Glomerular endothelial cell (primary cell): ENCODE measurements around the gene KREMEN2. TPM values are rescaled to one million over a fixed set of nuclear protein-coding genes. Genes with fewer than 3 reads are reported as not detected.
A peak's percentile ranks its signal among the peaks of the same experiment; 100 is the strongest.
"Not testable (repeated sequence)": the region's sequence is repeated elsewhere in the genome, so short reads cannot be mapped to it uniquely, and the experiment has no call there.

Experiments
- DNase-seq: peaks from one replicate; pipeline ENCODE4 v3.0.0-alpha.2; 2011; ENCODE audit warnings: low read depth, low spot score; ENCODE audit errors: extremely low read depth
- total RNA-seq: library from RNA; depleted of rRNA; stranded (reverse); fragments of >200 nt; gene quantifications from 2 replicates; pipeline ENCODE4 v1.2.3, GENCODE V29; 2015

The KREMEN2 gene, protein sequence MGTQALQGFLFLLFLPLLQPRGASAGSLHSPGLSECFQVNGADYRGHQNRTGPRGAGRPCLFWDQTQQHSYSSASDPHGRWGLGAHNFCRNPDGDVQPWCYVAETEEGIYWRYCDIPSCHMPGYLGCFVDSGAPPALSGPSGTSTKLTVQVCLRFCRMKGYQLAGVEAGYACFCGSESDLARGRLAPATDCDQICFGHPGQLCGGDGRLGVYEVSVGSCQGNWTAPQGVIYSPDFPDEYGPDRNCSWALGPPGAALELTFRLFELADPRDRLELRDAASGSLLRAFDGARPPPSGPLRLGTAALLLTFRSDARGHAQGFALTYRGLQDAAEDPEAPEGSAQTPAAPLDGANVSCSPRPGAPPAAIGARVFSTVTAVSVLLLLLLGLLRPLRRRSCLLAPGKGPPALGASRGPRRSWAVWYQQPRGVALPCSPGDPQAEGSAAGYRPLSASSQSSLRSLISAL
- 0.15 TPM in 1 of 2 replicates, not detected in the other for total RNA-seq

DNA sequence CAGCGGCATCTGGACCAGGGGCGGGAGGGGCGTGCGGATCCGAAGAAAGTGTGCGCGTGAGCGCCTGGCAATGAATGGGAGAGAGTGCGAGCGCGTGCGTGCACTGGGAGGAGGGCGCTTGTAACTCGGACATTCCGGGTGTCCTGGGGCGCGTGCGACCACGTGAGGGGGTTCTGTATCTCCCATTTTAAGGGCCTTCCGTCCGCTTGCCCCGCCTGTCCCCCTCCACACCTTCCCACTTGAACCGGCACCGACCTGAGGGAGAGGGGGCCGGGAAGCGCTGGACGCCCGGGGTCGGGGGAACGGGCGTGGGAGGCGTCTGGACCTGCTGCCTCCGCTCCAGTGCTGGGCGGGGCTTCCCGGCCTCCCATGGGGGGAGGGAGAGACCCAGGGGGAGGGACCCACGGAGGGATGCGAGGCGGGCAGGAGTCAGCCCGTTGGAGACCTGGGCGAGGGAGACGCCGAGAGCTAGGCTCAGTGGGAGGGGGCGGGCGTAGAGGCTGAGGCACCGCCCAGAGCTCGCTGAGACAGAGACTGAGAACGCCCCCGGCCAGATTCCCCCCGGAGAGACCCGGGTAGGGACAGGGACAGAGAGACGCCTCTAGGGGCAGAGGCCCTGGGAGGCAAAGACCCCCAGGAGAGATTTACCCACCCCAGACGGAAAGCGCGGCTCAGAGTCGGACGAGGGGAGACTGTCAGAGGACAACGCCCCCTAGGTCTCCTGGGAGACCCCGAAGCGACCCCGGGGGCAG, at the start of gene KREMEN2:
Gene KREMEN2, plus strand, starts transcription at position 553 of the 752 bp plus-strand sequence. CDS start 246 bp downstream, outside the sequence.
- no peak for DNase-seq

DNA sequence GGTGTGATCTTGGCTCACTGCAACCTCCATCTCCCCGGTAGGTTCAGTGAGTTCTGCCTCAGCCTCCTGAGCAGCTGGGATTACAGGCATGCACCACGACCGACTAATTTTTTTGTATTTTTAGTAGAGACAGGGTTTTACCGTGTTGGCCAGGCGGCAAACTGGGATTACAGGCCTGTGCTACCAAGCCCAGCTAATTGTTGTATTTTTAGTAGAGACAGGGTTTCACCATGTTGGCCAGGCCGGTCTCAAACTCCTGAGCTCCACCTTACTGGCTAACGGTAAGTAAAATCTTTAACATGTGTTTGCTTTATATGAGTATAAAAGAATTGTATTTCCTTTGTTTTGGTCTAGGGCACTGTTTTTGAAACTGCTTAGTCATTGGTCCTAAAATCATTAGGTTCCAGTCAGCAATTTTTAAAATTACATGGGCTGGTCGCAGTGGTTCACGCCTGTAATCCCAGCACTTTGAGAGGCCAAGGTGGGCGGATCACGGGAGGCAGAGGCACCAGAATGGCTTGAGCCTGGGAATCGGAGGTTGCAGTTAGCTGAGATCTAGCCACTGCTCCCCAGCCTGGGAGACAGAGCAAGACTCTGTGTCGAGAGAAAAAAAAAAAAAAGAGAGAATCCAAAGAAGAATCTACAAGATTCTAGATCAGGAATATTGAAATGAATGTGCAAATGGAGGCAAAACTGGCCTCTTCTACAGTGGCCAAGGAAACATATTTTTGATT, 48.7 kb upstream of the KREMEN2 start:
- DNase-seq: no peak

DNA sequence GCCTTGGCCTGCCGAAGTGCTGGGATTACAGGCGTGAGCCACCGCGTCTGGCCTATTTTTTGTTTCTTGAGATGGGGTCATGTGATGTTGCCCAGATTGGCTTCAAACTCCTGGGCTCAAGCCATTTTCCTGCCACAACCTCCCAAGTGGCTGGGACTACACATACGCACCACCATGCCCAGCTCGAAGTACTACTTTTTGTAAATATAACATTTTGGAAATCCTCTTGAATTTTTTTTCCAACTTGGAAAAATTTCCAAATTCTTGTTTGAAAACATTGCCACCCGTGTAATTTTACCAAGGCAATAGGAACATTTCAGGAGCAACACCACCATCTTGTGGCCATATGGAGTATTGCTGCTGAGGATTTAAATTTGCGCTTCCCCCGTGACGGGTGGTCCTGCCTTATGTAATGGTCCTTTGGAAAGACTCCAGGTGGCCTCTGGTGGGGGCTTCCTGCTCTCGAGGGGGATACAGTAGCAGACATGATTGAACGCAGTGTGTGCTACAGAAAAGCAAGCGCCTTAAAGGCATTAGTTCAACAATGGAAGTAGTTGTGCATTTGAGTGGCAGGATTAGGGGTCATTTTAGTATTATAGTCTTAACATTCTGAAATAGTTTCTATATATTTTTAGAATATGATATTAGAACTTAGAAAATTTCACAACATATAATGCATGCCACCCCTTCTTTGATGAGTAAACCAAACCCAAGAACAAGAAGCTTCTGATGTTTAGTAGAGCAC, 44.4 kb upstream of the KREMEN2 start:
- no peak for DNase-seq

DNA sequence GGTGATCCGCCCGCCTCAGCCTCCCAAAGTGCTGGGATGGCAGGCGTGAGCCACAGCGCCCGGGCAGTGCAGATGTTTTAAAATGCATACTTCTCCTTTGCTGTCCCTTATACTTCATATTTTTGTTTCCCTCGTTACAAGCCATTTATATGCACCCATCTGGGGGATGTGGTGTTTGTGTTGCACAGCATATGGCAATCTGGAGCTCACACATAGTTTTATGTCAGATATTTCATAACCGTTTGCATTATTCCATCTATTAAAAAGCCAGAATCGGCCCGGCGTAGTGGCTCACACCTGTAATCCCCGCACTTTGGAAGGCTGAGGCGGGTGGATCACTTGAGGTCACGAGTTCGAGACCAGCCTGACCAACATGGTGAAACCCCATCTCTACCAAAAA, 40.6 kb upstream of the KREMEN2 start:
- no peak for DNase-seq

DNA sequence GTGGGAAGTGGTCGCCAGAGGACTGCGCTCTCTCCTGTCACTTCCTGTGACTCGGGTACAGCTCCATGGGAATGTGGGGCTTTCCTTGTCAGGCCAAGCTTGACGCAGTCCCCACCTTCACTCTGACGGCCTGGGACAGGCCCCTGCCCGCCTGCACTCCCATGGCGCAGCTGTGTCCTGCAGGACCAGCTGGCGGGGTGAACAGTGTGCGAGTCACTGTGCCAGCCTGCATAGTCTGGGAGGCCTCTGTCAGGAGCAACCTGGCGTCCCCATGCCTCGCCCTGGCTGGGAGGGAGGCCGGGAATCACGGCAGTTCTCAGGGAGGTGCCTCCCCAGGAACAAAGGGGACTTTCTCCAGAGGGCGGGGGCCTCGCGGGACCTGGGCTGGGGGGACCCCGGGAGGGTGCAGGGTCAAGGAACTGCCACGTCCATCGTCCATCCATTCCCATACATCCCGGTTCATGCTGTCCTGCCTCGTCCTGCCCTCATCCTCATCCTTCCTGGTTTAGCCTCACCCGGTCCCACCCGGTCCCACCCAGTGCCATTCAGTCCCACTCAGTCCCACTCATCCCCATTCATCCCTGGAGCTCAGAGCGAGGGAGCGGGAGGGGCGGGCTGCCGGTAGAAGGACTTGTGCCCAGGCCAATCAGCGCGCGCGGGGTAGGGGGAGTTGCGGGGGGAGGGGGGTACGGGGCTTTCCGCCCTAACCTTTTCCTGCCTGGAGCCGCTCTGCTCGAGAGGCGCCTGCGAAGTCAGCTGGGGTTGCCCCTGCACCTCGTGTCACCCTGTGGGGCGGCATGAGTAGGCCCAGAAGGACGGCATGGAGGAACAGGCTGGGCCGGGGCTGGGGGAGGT, 38.9 kb upstream of the KREMEN2 start:
- no peak for DNase-seq

DNA sequence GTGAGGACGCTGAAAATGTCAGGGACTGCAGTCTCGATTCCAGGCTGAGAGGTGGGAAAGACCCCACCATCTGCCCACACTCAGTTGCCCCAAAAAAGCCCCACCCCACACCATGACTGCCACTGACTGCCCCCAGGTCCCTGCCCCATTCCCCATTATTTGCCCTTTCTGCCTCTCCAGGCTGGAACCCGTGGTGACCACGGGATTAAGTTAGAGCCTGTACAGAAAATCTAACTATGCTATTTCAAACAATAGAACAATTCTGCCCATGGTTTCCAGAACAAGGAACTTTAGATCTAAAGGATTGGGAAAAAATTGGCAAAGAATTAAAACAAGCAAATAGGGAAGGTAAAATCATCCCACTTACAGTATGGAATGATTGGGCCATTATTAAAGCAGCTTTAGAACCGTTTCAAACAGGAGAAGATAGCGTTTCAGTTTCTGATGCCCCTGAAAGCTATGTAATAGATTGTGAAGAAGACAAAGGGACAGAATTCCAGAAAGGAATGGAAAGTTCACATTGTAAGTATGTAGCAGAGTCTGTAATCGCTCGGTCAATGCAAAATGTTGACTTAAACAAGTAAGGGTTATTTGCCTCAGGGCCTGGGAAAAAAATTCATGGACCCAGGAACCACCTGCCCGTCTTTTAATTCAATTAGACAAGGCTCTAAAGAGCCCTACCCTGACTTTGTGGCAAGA, 38.0 kb upstream of the KREMEN2 start:
- DNase-seq: no peak

DNA sequence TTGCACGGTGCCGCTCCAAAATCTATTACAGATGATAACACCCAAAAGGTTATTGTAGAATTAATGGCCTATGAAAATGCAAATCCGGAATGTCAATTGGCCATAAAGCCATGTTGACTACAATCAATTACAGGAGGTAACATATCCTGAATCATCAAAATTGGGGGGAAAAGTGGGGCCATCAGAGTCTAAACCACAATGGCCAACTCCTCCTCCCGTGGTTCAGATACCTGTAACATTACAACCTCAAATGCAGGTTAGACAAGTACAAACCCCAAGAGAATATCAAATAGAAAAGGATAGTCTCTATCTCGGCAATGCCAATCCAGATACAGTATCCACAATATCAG, 37.5 kb upstream of the KREMEN2 start:
- no peak for DNase-seq

DNA sequence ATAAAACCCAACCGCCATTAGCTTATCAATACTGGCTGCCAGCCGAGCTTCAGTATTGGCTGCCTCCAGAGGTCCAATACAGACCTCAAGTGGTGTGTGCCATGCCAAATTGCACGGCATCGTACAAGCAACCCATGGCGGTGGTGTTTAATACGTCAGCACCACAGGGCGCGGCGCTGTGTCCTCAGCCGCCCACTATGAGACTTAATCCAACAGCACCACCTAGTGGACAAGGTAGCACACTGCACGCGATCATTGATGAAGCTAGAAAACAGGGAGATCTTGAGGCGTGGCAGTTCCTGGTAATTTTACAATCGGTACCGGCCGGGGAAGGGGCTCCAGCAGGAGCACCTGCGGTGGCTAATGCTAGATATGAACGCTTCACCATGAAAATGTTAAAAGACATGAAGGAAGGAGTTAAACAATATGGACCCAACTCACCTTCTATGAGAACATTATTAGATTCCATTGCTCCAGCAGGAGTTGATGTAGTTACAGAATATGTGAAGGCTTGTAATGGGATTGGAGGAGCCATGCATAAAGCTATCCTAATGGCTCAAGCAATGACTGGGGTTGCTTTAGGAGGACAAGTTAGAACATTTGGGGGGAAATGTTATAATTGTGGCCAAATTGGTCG, 36.9 kb upstream of the KREMEN2 start:
- DNase-seq: peak; percentile 73

DNA sequence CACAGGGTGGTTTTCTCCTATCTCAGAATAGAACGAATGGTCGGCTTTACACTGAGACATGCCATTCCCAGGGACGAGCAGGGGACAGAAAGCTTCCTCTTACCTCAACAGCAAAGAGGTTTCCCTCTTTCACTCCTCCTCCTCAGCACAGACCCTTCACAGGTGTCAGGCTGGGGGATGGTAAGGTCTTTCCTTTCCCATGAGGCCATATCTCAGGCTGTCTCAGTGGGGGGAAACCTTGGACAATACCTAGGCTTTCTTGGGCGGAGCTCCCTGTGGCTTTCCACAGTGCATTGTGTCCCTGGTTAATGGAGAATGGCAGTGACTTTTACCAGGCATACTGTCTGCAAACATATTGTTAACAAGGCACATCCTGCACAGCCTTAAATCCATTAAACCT, 35.9 kb upstream of the KREMEN2 start:
- DNase-seq: not testable (repeated sequence)

DNA sequence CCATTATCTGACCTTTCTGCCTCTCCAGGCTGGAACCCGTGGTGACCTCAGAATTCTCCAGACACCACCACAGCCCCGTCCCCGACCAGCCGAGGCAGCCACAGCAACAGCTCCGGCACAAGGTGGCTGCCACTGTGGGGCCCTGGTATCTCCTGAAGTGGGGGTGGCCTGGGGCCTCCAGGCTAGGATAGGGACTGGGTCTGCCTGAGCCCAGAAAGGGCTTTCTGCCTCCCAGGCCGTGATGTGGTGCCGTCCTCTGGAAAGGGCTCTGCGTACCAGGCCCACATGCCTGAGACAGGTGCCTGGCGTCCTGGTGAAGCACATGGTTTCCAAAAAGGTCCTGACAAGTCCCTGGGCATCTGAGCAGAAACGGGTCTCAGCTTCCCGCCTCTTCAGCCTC, 35.3 kb upstream of the KREMEN2 start:
- no peak for DNase-seq

DNA sequence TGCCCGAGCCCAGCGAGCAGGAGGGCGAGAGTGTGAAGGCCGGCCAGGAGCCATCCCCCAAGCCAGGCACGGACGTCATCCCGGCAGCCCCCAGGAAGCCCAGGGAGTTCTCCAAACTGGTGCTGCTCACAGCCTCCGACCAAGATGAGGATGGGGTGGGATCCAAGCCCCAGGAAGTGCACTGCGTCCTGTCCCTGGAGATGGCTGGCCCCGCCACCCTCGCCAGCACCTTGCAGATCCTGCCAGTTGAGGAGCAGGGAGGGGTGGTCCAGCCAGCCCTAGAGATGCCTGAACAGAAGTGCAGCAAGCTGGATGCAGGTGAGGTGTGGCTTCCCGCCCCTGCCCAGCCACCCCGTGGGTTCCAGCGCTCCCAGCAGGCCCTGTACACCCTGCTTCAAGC, 34.4 kb upstream of the KREMEN2 start:
- DNase-seq: no peak

DNA sequence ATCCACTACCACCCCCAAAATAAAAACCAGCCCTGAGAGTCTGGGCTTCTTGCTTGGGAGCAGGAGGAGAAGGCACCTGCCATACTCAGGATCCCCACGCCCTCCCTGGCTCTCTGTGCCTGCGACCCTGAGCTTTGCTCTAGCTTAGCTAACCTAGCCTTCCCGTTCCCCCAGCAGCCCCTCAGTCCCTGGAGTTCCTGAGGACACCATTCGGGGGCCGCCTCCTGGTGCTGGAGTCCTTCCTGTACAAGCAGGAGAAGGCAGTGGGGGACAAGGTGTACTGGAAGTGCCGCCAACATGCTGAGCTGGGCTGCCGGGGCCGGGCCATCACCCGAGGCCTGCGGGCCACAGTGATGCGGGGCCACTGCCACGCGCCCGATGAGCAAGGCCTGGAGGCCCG, 33.8 kb upstream of the KREMEN2 start:
- no peak for DNase-seq

DNA sequence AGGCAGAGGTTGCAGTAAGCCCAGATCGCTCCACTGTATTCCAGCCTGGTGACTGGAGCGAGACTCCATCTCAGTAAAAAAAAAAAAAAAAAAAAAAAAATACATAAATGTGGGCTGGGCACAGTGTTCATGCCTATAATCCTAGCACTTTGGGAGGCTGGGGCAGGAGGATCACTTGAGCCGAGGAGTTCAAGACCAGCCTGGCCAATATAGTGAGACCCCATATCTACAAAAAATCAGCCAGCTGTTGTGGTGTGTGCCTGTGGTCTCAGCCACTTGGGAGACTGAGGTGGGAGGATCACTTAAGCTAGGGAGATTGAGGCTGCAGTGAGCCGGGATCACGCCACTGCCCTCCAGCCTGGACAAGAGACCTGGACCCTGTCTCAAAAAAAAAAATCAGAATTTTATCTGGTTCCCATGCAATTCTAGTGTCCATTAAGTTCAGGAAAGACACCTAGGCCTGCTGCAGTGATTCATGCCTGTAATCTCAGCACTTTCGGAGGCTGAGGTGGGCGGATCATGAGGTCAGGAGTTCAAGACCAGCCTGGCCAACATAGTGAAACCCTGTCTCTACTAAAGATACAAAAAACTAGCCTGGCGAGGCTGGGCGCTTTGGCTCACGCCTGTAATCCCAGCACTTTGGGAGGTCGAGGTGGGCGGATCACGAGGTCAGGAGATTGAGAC, 32.7 kb upstream of the KREMEN2 start:
- not testable (repeated sequence) for DNase-seq

DNA sequence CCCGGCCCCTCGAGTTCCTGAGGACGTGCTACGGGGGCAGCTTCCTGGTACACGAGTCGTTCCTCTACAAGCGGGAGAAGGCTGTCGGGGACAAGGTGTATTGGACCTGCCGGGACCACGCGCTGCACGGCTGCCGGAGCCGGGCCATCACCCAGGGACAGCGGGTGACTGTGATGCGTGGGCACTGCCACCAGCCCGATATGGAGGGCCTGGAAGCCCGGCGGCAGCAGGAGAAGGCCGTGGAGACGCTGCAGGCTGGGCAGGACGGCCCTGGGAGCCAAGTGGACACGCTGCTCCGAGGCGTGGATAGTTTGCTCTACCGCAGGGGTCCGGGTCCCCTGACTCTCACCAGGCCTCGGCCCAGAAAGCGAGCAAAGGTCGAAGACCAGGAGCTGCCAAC, 30.9 kb upstream of the KREMEN2 start:
- DNase-seq: no peak

DNA sequence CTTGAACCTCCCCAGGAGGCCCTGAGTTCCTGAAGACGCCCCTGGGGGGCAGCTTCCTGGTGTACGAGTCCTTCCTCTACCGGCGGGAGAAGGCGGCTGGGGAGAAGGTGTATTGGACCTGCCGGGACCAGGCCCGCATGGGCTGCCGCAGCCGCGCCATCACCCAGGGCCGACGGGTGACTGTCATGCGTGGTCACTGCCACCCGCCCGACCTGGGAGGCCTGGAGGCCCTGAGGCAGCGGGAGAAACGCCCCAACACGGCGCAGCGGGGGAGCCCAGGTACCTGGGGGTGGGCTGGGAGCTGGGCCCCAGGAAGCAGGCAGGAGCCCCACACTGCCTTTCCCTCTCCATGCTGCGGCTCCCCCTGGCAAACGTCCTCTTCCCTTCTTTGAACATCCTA, 30.4 kb upstream of the KREMEN2 start:
- no peak for DNase-seq

DNA sequence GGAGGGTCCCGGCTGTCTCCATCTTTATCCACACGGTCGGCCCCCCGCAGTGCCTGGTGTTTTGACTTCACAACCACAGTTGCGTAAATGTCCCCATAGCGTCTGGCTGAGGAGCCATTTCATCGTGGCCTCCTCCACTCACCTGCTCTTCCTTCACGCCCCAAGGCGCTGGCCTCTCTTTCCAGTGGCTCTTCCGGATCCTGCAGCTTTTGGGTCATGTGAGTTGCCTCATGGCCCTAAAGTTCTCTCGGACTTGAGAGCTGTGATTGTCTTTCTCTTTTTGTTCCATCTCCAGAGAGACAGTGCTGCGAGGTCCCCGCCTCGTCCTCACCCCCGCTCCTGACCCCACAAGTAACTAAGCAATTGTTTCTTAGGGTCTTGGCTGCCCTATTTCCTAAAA, 29.6 kb upstream of the KREMEN2 start:
- no peak for DNase-seq

DNA sequence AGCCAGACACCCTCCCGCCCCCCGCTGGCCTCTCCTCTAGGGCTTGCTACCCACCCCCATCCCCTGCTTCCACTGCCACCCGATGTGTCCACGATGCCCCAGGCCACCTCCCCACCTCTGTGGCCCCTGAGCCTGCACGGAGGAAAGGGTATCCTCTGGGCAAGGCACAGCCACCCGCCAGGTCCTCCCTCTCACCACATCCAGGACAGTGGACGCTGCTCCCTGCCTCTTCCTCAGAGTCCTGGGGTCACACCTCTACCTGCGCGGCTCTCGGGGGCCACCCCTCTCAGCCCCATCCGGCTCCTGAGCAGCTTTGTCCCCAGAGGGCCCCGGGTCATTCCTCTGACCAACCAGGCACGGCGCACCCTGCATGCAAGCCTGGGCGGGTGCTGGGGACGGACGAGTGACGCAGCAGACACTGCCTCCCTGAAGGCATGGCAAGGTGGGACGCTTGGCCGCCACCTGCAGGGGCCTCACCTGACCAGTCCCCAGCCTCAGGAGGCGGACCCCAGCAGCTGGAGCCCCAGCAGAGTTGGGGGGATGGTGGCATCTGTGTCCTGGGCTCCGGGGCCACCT, 27.6 kb upstream of the KREMEN2 start:
- no peak for DNase-seq

DNA sequence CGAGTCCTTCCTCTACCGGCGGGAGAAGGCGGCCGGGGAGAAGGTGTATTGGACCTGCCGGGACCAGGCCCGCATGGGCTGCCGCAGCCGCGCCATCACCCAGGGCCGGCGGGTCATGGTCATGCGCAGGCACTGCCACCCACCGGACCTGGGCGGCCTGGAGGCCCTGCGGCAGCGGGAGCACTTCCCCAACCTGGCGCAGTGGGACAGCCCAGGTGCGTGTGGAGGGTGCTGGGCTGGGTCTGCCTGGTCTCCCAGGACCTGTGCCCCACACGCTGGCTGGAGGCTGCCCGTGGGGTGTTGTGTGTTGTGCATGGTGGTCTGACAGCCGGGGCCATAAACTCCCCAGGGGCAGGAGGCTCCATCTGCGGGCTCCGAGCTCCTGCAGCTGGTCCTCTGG, 26.9 kb upstream of the KREMEN2 start:
- no peak for DNase-seq
